ENCODE results near the gene SESN2.
"Not testable (repeated sequence)": the region's sequence is repeated elsewhere in the genome, so short reads cannot be mapped to it uniquely, and the experiment has no call there.

Gene SESN2

GRCh38 chr1:28322194-28322593 is 62.9 kb downstream of the SESN2 start:
- no peak for FAIRE-seq
- TF ChIP-seq TAF1 (IDR thresholded peaks at IDR 0.05; ENCODE audit: borderline replicate concordance, low read depth, low read length) = no peak
- TF ChIP-seq POLR2A (IDR thresholded peaks at IDR 0.05; ENCODE audit: low read depth, low read length) = no peak
- no peak for TF ChIP-seq POLR2AphosphoS5 (IDR thresholded peaks at IDR 0.05; ENCODE audit: low read depth, low read length)
- no peak for DNase-seq (ENCODE audit: insufficient read length)

GRCh38 chr1:28323720-28324119 is 64.4 kb downstream of the SESN2 start:
- FAIRE-seq (no peak), DNase-seq (ENCODE audit: insufficient read length) (no peak)

GRCh38 chr1:28326515-28326914 is 67.2 kb downstream of the SESN2 start:
- DNase-seq (ENCODE audit: insufficient read length) (no peak), FAIRE-seq (no peak)
- TF ChIP-seq TAF1 (IDR thresholded peaks at IDR 0.05; ENCODE audit: borderline replicate concordance, low read depth, low read length) (no peak), POLR2AphosphoS5 (IDR thresholded peaks at IDR 0.05; ENCODE audit: low read depth, low read length) (no peak), POLR2A (IDR thresholded peaks at IDR 0.05; ENCODE audit: low read depth, low read length) (no peak)

More at GRCh38 chr1:28323720-28324119, 64.4 kb downstream of the SESN2 start:
- no peak for TF ChIP-seq TAF1 (IDR thresholded peaks at IDR 0.05; ENCODE audit: borderline replicate concordance, low read depth, low read length)
- TF ChIP-seq POLR2AphosphoS5 (IDR thresholded peaks at IDR 0.05; ENCODE audit: low read depth, low read length) = no peak
- TF ChIP-seq POLR2A (IDR thresholded peaks at IDR 0.05; ENCODE audit: low read depth, low read length) = no peak

- DNase-seq (ENCODE audit: insufficient read length) (no peak), FAIRE-seq (no peak)
- no peak for TF ChIP-seq TAF1 (IDR thresholded peaks at IDR 0.05; ENCODE audit: borderline replicate concordance, low read depth, low read length)
- TF ChIP-seq POLR2A (IDR thresholded peaks at IDR 0.05; ENCODE audit: low read depth, low read length) = no peak
- TF ChIP-seq POLR2AphosphoS5 (IDR thresholded peaks at IDR 0.05; ENCODE audit: low read depth, low read length) = no peak
Measured at GRCh38 chr1:28326984-28327383, 67.7 kb downstream of the SESN2 start.

- FAIRE-seq = not testable (repeated sequence)
Measured at GRCh38 chr1:28327431-28327830, 68.1 kb downstream of the SESN2 start.

GRCh38 chr1:28328228-28328648 is 68.9 kb downstream of the SESN2 start:
- DNase-seq (ENCODE audit: insufficient read length) (no peak), FAIRE-seq (no peak)
- no peak for TF ChIP-seq TAF1 (IDR thresholded peaks at IDR 0.05; ENCODE audit: borderline replicate concordance, low read depth, low read length)
- TF ChIP-seq POLR2A (IDR thresholded peaks at IDR 0.05; ENCODE audit: low read depth, low read length) = no peak
- TF ChIP-seq POLR2AphosphoS5 (IDR thresholded peaks at IDR 0.05; ENCODE audit: low read depth, low read length) = no peak

More at GRCh38 chr1:28327431-28327830, 68.1 kb downstream of the SESN2 start:
- DNase-seq (ENCODE audit: insufficient read length) = not testable (repeated sequence)

GRCh38 chr1:28329395-28330153 is 70.3 kb downstream of the SESN2 start:
- FAIRE-seq (no peak), DNase-seq (ENCODE audit: insufficient read length) (no peak)
- TF ChIP-seq POLR2AphosphoS5 (IDR thresholded peaks at IDR 0.05; ENCODE audit: low read depth, low read length) (no peak), POLR2A (IDR thresholded peaks at IDR 0.05; ENCODE audit: low read depth, low read length) (peak; percentile 4; the same call in 1 of the 2 replicates)

Data from GM12892 (cell line).